ENCODE results near the gene CDKN2C.

The CDKN2C gene

GRCh38 chr1:50973255-50973654 is 3.2 kb downstream of the CDKN2C start:
- no peak overlapping the region for H3K27ac ChIP-seq (ENCODE audit: insufficient read depth, low read length, poor library complexity, severe bottlenecking)
- no peaks in the 10 kb centered on the region for H3K36me3 ChIP-seq (ENCODE audit: control insufficient read depth, insufficient read depth, low read length)
- H3K27me3 ChIP-seq (replicated peaks; ENCODE audit: control insufficient read depth, insufficient read depth, low read length, poor library complexity, severe bottlenecking), result peaks cover 11% of the 10 kb centered on the region
- H3K4me3 ChIP-seq (ENCODE audit: insufficient read depth, low read depth, low read length, poor library complexity, severe bottlenecking), result no peak overlapping the region
- peaks cover 16% of the 10 kb centered on the region for H3K4me1 ChIP-seq (ENCODE audit: control insufficient read depth, insufficient read depth, low read length, poor library complexity, severe bottlenecking)
- DNase-seq, result no peak
- H3K9me3 ChIP-seq (ENCODE audit: control insufficient read depth, low read length), result no peaks in the 10 kb centered on the region

DNA sequence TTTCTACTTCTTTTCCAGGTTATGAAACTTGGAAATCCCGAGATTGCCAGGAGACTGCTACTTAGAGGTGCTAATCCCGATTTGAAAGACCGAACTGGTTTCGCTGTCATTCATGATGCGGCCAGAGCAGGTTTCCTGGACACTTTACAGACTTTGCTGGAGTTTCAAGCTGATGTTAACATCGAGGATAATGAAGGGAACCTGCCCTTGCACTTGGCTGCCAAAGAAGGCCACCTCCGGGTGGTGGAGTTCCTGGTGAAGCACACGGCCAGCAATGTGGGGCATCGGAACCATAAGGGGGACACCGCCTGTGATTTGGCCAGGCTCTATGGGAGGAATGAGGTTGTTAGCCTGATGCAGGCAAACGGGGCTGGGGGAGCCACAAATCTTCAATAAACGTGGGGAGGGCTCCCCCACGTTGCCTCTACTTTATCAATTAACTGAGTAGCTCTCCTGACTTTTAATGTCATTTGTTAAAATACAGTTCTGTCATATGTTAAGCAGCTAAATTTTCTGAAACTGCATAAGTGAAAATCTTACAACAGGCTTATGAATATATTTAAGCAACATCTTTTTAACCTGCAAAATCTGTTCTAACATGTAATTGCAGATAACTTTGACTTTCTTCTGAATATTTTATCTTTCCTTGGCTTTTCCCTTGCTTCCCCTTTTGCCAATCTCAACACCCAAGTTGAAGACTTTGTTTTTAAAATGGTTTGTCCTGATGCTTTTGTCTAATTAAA is 4.0 kb downstream of the CDKN2C start:
- Histone ChIP-seq H3K27ac (ENCODE audit: insufficient read depth, low read length, poor library complexity, severe bottlenecking) (no peak overlapping the region), H3K4me3 (ENCODE audit: insufficient read depth, low read depth, low read length, poor library complexity, severe bottlenecking) (no peak overlapping the region), H3K4me1 (ENCODE audit: control insufficient read depth, insufficient read depth, low read length, poor library complexity, severe bottlenecking) (peaks cover 24% of the 10 kb centered on the region), H3K9me3 (ENCODE audit: control insufficient read depth, low read length) (no peaks in the 10 kb centered on the region), H3K36me3 (ENCODE audit: control insufficient read depth, insufficient read depth, low read length) (no peaks in the 10 kb centered on the region), H3K27me3 (replicated peaks; ENCODE audit: control insufficient read depth, insufficient read depth, low read length, poor library complexity, severe bottlenecking) (peaks cover 11% of the 10 kb centered on the region)
- no peak for DNase-seq

DNA sequence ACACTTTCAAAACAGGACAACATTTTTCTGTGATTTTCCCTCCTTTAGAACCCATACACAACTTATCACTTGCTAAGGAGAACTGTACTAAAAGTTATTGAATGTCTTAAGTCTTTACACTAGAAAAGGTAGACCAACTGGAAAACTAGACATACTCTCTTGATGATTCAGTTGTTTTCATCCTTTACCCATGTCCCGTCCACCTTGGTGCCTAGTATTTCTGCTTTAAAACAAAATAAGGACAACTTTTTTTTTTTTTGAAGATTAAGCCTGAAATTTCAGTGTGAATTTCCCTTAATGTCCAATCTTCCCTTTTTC is 4.5 kb downstream of the CDKN2C start:
- Histone ChIP-seq H3K4me3 (ENCODE audit: insufficient read depth, low read depth, low read length, poor library complexity, severe bottlenecking) (no peak overlapping the region), H3K36me3 (ENCODE audit: control insufficient read depth, insufficient read depth, low read length) (no peaks in the 10 kb centered on the region), H3K27ac (ENCODE audit: insufficient read depth, low read length, poor library complexity, severe bottlenecking) (no peak overlapping the region), H3K9me3 (ENCODE audit: control insufficient read depth, low read length) (no peaks in the 10 kb centered on the region), H3K27me3 (replicated peaks; ENCODE audit: control insufficient read depth, insufficient read depth, low read length, poor library complexity, severe bottlenecking) (peaks cover 11% of the 10 kb centered on the region), H3K4me1 (ENCODE audit: control insufficient read depth, insufficient read depth, low read length, poor library complexity, severe bottlenecking) (peaks cover 24% of the 10 kb centered on the region)
- DNase-seq, result no peak

GRCh38 chr1:50975436-50975835 is 5.4 kb downstream of the CDKN2C start:
- Histone ChIP-seq H3K9me3 (ENCODE audit: control insufficient read depth, low read length) (no peaks in the 10 kb centered on the region), H3K27me3 (replicated peaks; ENCODE audit: control insufficient read depth, insufficient read depth, low read length, poor library complexity, severe bottlenecking) (peaks cover 11% of the 10 kb centered on the region), H3K27ac (ENCODE audit: insufficient read depth, low read length, poor library complexity, severe bottlenecking) (no peak overlapping the region), H3K36me3 (ENCODE audit: control insufficient read depth, insufficient read depth, low read length) (no peaks in the 10 kb centered on the region), H3K4me3 (ENCODE audit: insufficient read depth, low read depth, low read length, poor library complexity, severe bottlenecking) (no peak overlapping the region), H3K4me1 (ENCODE audit: control insufficient read depth, insufficient read depth, low read length, poor library complexity, severe bottlenecking) (peaks cover 24% of the 10 kb centered on the region)
- DNase-seq, result no peak

DNA sequence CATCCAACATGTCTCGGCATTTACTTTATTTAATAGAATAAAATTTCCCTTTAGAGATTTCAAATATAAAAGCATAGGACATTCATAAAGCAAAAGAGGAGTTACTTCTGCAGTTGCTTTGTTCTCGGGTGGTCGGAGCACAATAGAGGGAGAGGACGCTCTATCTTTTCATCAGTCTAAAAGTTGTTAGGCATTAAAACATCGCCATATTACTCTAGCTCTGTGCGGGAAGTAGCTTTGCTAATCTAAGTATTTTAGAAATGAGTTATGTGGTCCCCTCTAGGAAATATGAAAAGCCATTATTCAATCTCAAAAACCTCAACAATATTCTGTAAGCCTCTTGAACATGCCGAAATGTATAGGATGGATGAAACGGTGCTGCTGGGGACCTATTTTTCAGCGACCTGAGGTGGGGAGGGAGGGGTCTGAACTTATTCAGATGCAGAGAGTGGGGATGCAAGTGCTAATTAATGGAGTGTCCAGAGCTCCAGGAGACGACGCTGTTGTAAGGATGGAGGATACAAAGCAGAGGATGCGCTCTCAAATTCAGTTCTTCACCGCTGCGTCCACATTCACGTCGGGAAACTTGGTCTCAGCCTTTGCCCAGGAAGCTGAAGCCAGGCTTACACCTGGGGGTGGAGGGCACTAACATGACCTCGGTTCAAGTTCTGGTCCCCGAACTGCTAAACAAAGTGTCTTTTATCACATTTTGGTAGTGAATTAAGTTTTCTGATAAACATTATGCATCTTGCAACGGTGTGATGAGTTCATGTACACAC is 6.3 kb downstream of the CDKN2C start:
- H3K27ac ChIP-seq (ENCODE audit: insufficient read depth, low read length, poor library complexity, severe bottlenecking), result peak overlapping the region; percentile 59
- DNase-seq, result no peak

GRCh38 chr1:50976890-50977574 is 7.0 kb downstream of the CDKN2C start:
- H3K9me3 ChIP-seq (ENCODE audit: control insufficient read depth, low read length), result no peaks in the 10 kb centered on the region
- H3K4me3 ChIP-seq (ENCODE audit: insufficient read depth, low read depth, low read length, poor library complexity, severe bottlenecking), result peak overlapping the region; percentile 96
- peak in 2 of 3 donors; percentile 8 to 19 for DNase-seq
- peak overlapping the region; percentile 59 for H3K27ac ChIP-seq (ENCODE audit: insufficient read depth, low read length, poor library complexity, severe bottlenecking)
- peaks cover 11% of the 10 kb centered on the region for H3K27me3 ChIP-seq (replicated peaks; ENCODE audit: control insufficient read depth, insufficient read depth, low read length, poor library complexity, severe bottlenecking)
- H3K36me3 ChIP-seq (ENCODE audit: control insufficient read depth, insufficient read depth, low read length), result no peaks in the 10 kb centered on the region
- H3K4me1 ChIP-seq (ENCODE audit: control insufficient read depth, insufficient read depth, low read length, poor library complexity, severe bottlenecking), result peaks cover 24% of the 10 kb centered on the region

More for the DNA sequence above, 6.3 kb downstream of the CDKN2C start:
- H3K27me3 ChIP-seq (replicated peaks; ENCODE audit: control insufficient read depth, insufficient read depth, low read length, poor library complexity, severe bottlenecking), result peaks cover 11% of the 10 kb centered on the region
- no peaks in the 10 kb centered on the region for H3K36me3 ChIP-seq (ENCODE audit: control insufficient read depth, insufficient read depth, low read length)
- H3K4me1 ChIP-seq (ENCODE audit: control insufficient read depth, insufficient read depth, low read length, poor library complexity, severe bottlenecking), result peaks cover 24% of the 10 kb centered on the region
- no peaks in the 10 kb centered on the region for H3K9me3 ChIP-seq (ENCODE audit: control insufficient read depth, low read length)
- H3K4me3 ChIP-seq (ENCODE audit: insufficient read depth, low read depth, low read length, poor library complexity, severe bottlenecking), result peak overlapping the region; percentile 96

DNA sequence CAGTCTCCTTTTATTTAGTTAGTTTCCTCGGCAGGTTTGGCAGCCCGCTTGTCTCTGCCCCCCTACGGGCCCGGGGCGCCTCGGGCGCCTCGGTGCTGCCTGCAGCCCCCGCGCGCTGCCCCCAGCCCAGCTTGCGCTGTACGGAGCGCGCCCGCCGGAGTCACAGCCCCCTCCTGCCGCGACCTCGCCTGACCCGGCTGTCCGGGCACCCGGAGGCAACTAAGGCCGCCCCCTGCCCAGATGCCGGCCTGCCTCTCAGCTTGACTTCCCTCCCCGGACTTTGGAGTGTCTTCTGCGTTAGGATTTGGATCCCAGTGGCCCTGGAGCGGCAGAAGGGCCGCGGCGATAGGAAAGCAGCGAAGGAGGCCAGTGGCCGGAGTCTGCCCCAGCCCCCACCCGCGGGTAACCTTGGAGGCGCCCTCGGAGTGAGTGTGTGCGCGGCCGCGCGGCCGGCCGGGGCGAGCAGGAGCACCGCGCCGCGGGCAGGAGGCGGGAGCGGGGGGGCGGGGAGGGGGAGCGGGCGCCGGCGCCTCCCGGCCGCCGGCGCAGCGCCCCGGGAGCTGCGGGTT is 7.6 kb downstream of the CDKN2C start:
- Histone ChIP-seq H3K4me3 (ENCODE audit: insufficient read depth, low read depth, low read length, poor library complexity, severe bottlenecking) (peak overlapping the region; percentile 96), H3K36me3 (ENCODE audit: control insufficient read depth, insufficient read depth, low read length) (no peaks in the 10 kb centered on the region), H3K27ac (ENCODE audit: insufficient read depth, low read length, poor library complexity, severe bottlenecking) (peak overlapping the region; percentile 59), H3K27me3 (replicated peaks; ENCODE audit: control insufficient read depth, insufficient read depth, low read length, poor library complexity, severe bottlenecking) (peaks cover 11% of the 10 kb centered on the region), H3K9me3 (ENCODE audit: control insufficient read depth, low read length) (no peaks in the 10 kb centered on the region), H3K4me1 (ENCODE audit: control insufficient read depth, insufficient read depth, low read length, poor library complexity, severe bottlenecking) (peaks cover 24% of the 10 kb centered on the region)
- peak in 1 of 3 donors; percentile 11 for DNase-seq

DNA sequence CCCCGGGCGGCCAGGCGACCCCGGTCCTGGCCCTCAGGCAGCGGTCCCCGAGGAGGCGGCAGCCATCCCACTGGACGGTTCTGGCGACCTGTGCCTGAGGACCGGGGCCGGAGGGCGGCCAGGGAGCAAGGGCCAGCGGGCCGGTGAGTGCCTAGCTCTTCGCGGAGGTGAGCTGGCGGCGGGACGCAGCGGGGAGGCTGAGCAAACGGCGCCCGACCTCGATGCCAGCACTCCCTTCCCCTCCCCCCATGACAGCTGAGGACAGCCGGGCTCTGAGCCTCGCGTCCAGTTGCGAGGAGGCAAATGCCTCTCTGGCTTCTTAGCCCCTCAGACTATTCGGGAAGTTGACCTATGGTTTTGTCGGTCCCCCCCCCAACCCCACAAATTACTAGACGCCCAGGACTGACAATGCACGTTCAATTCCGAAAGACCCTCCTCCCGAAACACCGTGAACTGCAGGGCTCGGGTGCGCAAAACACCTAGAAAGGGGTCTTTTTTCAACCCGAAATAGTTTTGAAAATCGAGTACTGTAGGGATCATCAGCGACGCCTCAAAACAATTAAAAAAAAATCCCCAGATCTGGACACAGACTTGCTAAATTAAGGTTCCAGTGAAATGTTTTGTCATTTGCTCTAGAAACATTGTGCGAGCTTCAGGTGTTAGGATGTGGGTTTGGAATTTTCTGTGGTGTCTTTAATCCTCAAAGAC is 8.3 kb downstream of the CDKN2C start:
- Histone ChIP-seq H3K9me3 (ENCODE audit: control insufficient read depth, low read length) (no peaks in the 10 kb centered on the region), H3K4me1 (ENCODE audit: control insufficient read depth, insufficient read depth, low read length, poor library complexity, severe bottlenecking) (peaks cover 24% of the 10 kb centered on the region), H3K4me3 (ENCODE audit: insufficient read depth, low read depth, low read length, poor library complexity, severe bottlenecking) (peak overlapping the region; percentile 96), H3K27ac (ENCODE audit: insufficient read depth, low read length, poor library complexity, severe bottlenecking) (peak overlapping the region; percentile 42), H3K27me3 (replicated peaks; ENCODE audit: control insufficient read depth, insufficient read depth, low read length, poor library complexity, severe bottlenecking) (peaks cover 11% of the 10 kb centered on the region), H3K36me3 (ENCODE audit: control insufficient read depth, insufficient read depth, low read length) (no peaks in the 10 kb centered on the region)
- peak in 1 of 3 donors; percentile 15 for DNase-seq

- Histone ChIP-seq H3K4me3 (ENCODE audit: insufficient read depth, low read depth, low read length, poor library complexity, severe bottlenecking) (peak overlapping the region; percentile 96), H3K27ac (ENCODE audit: insufficient read depth, low read length, poor library complexity, severe bottlenecking) (no peak overlapping the region), H3K9me3 (ENCODE audit: control insufficient read depth, low read length) (no peaks in the 10 kb centered on the region), H3K36me3 (ENCODE audit: control insufficient read depth, insufficient read depth, low read length) (no peaks in the 10 kb centered on the region), H3K27me3 (replicated peaks; ENCODE audit: control insufficient read depth, insufficient read depth, low read length, poor library complexity, severe bottlenecking) (peaks cover 11% of the 10 kb centered on the region), H3K4me1 (ENCODE audit: control insufficient read depth, insufficient read depth, low read length, poor library complexity, severe bottlenecking) (peaks cover 24% of the 10 kb centered on the region)
- peak in 1 of 3 donors; percentile 13 for DNase-seq
Observed at GRCh38 chr1:50978852-50979781, 9.1 kb downstream of the CDKN2C start.
